GM12873 (cell line): ENCODE data around the gene PLEKHG4B.

Experiments used
- TF ChIP-seq, protein P1 (sequence below): IDR thresholded peaks from 2 replicates; pipeline ENCODE4 v1.5.1; 2012; ENCODE audit warnings: low read depth, mild to moderate bottlenecking, moderate library complexity, low read length, control low read depth; ENCODE audit not compliant: insufficient read depth; ENCODE audit errors: missing control alignments

PLEKHG4B gene

DNA sequence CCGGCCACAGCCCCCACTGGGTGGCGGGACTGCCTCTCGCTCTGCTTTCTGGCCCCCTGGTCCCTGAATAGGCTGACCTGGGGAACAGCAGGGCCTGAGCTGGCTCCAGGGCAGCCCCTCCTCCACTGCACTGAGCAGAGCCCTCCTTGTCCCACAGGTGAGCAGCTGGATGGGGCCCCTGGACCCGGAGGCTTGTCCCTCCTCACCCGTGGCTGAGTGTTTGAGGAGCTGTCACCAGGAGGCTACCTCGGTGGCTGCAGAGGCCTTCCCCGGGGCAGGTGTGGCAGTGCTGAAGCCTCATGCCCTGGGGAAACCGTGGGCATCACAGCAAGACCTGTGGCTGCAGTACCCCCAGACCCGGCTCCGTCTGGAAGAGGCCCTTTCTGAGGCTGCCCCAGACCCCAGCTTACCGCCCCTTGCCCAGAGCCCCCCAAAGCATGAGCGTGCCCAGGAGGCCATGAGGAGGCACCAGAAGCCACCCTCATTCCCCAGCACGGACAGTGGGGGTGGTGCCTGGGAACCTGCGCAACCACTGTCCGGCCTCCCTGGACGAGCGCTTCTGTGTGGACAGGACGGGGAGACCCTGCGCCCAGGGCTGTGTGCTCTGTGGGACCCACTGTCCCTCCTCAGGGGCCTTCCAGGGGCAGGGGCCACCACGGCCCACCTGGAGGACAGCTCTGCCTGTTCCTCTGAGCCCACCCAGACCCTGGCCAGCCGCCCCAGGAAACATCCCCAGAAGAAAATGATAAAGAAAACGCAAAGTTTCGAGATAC is 70.8 kb downstream of the PLEKHG4B start:
- TF ChIP-seq, protein P1, sequence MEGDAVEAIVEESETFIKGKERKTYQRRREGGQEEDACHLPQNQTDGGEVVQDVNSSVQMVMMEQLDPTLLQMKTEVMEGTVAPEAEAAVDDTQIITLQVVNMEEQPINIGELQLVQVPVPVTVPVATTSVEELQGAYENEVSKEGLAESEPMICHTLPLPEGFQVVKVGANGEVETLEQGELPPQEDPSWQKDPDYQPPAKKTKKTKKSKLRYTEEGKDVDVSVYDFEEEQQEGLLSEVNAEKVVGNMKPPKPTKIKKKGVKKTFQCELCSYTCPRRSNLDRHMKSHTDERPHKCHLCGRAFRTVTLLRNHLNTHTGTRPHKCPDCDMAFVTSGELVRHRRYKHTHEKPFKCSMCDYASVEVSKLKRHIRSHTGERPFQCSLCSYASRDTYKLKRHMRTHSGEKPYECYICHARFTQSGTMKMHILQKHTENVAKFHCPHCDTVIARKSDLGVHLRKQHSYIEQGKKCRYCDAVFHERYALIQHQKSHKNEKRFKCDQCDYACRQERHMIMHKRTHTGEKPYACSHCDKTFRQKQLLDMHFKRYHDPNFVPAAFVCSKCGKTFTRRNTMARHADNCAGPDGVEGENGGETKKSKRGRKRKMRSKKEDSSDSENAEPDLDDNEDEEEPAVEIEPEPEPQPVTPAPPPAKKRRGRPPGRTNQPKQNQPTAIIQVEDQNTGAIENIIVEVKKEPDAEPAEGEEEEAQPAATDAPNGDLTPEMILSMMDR: no peak

DNA sequence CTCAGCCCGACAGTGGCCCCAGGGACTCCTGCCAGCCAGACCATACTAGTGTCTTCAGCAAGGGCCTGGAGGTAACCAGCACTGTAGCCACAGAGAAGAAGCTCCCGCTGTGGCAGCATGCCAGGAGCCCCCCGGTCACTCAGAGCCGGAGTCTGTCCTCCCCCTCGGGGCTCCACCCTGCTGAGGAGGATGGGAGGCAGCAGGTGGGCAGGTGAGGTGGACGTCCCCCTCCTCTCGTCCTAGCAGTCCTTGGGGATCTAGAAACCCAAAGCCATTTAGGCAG is 71.3 kb downstream of the PLEKHG4B start:
- TF ChIP-seq, protein P1: no peak

DNA sequence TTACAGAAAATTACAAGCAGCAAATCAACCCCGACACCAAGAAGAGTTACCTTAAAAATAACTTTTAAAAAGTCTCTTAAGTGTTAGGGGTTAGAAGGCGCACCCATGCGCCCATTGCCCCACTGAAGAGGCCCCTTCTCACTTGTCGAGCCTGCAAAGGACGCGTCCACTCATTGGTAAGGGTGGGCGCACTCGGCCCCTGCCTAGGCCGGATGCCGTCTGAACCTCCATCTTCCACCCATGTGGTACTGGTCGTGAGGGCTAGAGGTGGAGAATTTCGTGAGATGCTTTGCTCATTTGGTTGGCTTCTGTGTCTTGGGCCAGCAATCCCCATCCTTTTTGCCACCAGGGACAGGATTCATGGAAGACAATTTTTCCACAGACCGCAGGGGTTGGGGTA is 71.9 kb downstream of the PLEKHG4B start:
- TF ChIP-seq, protein P1: no peak

DNA sequence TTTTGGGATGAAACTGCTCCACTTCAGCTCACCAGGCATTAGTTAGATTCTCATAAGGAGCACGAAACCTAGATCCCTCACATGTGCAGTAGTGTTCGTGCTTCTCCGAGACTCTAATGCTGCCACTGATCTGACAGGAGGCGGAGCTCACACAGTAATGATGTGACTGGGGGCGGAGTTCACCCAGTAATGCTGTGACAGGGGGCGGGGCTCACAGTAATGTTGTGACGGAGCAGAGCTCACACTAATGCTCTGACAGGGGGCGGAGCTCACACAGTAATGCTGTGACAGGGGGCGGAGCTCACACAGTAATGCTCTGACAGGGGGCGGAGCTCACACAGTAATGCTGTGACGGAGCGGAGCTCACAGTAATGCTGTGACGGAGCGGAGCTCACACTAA is 72.3 kb downstream of the PLEKHG4B start:
- TF ChIP-seq, protein P1: no peak

DNA sequence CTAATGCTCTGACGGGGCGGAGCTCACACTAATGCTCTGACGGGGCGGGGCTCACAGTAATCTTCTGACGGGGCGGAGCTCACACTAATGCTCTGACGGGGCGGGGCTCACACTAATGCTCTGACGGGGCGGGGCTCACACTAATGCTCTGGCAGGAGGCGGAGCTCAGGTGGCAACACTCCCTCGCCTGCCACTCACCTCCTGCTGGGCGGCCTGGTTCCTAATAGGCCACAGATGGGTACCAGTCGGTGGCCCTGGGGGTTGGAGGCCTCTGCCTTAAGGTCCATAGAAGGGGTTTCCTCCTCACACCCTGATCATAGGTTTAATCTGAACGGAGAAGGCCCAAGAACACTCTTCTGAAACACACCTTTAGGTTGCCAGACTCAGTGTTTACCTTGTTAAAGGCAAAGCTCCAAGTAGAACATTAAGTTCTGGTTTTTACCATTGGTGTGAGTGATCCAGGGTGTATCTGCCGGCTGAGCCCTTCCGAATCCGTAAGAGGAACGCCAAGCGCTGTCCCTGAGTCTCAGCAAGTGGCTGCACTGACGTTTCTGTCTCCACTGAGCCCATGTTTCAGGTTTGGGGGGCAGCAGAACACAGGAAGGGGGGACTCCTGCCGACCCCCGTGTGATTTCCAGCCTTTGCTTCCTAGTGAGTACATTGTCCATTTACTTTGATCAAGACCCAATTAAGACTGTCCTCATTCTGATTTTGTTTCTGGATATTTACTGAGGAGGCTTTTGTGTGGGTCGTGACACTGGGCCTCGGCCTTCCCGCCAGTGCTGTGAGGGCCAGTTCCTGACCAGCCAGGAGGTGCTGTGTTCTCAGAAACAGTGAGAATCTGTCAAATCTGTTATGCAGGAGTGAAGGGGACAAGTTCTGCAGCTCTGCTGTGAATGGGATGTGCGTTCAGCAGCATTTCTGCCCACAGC is 74.7 kb downstream of the PLEKHG4B start:
- TF ChIP-seq, protein P1: no peak

DNA sequence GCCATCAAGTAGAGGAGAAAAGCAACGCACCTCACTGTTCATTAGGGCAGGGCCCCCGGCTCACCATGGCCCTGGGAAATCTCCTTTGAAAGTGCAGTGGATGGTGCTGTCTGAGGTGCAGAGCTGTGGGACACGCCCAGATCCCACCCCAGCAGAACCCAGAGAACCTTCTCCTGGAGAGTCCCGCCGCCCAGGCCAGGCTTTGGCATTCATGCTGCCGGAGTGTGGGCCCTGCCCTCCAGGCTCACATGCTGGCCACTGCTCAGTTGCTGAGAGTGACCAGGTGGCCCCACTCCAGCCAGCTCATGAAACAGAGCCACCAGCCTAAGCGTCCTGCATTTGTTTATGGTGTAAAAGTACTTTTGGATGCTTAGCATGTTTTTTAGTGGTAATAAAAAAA is 75.5 kb downstream of the PLEKHG4B start:
- TF ChIP-seq, protein P1: no peak

DNA sequence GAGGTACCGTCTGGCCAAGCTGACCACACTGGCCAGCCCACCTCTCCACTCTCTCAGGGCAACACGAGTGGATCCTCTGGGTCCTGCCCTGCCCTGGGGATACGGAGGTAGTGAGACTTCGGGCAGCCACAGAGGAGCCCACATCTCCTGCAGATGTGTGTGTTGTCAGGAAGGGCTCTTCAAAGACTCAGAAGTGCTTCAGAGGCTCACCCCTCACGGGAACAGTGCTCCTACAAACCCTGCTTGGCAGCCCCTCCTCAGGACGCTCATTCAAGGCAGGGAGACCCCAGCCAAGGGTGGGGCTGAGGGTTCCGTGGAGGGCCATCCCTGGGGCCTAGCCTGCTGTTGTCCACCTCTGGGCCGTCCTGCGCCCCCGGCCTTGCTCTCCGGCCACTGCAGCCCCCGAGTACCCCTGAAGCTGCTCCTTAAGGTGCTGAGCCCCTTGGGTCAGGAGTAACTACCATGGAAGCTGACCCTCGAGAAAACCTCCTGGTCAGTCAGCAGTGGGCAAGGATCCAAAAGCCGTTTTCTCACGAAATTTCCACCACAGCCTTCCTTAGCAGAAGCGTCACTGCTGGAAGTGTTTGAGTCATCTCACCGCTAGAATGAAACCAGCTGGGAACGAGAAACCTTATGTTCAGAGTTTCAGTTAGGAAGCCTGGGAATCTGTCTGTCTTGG is 76.2 kb downstream of the PLEKHG4B start:
- TF ChIP-seq, protein P1: no peak
